ENCODE data around the gene TMC3.

TMC3 gene

GRCh38 chr15:81337241-81337640, 36.8 kb downstream of the TMC3 start:
- H2AFZ ChIP-seq: no peak overlapping the region
- no peak overlapping the region for H3K4me2 ChIP-seq (ENCODE audit: low read length)
- H3K9ac ChIP-seq: no peak overlapping the region
- H3K27ac ChIP-seq: peak overlapping the region; percentile 57
- H3K4me3 ChIP-seq (ENCODE audit: low read depth, low read length): no peak overlapping the region
- peaks cover 12% of the 10 kb centered on the region for H3K4me1 ChIP-seq
- no peaks in the 10 kb centered on the region for H3K27me3 ChIP-seq (ENCODE audit: control insufficient read depth, insufficient read depth, low read length)
- H3K9me3 ChIP-seq (ENCODE audit: control insufficient read depth, low read length): no peaks in the 10 kb centered on the region
- H3K79me2 ChIP-seq: no peaks in the 10 kb centered on the region
- H3K36me3 ChIP-seq (ENCODE audit: control insufficient read depth, insufficient read depth, low read length): no peaks in the 10 kb centered on the region
- TF ChIP-seq CTCF (IDR thresholded peaks at IDR 0.05): no peak

GRCh38 chr15:81336568-81336967, 37.4 kb downstream of the TMC3 start:
- no peaks in the 10 kb centered on the region for H3K27me3 ChIP-seq (ENCODE audit: control insufficient read depth, insufficient read depth, low read length)
- no peaks in the 10 kb centered on the region for H3K79me2 ChIP-seq
- TF ChIP-seq CTCF (IDR thresholded peaks at IDR 0.05): no peak
- no peak overlapping the region for H2AFZ ChIP-seq
- H3K27ac ChIP-seq: no peak overlapping the region
- H3K4me2 ChIP-seq (ENCODE audit: low read length): no peak overlapping the region
- H3K36me3 ChIP-seq (ENCODE audit: control insufficient read depth, insufficient read depth, low read length): no peaks in the 10 kb centered on the region
- no peaks in the 10 kb centered on the region for H3K9me3 ChIP-seq (ENCODE audit: control insufficient read depth, low read length)
- H3K9ac ChIP-seq: no peak overlapping the region
- H3K4me3 ChIP-seq (ENCODE audit: low read depth, low read length): no peak overlapping the region
- H3K4me1 ChIP-seq: peaks cover 12% of the 10 kb centered on the region

- Histone ChIP-seq H3K27ac (no peak overlapping the region), H3K79me2 (no peaks in the 10 kb centered on the region), H3K36me3 (ENCODE audit: control insufficient read depth, insufficient read depth, low read length) (no peaks in the 10 kb centered on the region), H3K9ac (no peak overlapping the region), H3K27me3 (ENCODE audit: control insufficient read depth, insufficient read depth, low read length) (no peaks in the 10 kb centered on the region), H3K4me2 (ENCODE audit: low read length) (no peak overlapping the region), H3K4me3 (ENCODE audit: low read depth, low read length) (no peak overlapping the region), H2AFZ (no peak overlapping the region), H3K9me3 (ENCODE audit: control insufficient read depth, low read length) (no peaks in the 10 kb centered on the region), H3K4me1 (peaks cover 12% of the 10 kb centered on the region)
- no peak for TF ChIP-seq CTCF (IDR thresholded peaks at IDR 0.05)
Observed at GRCh38 chr15:81335631-81336030, 38.4 kb downstream of the TMC3 start.

GRCh38 chr15:81334768-81335435, 39.1 kb downstream of the TMC3 start:
- H3K9ac ChIP-seq: no peak overlapping the region
- no peak for TF ChIP-seq CTCF (IDR thresholded peaks at IDR 0.05)
- no peaks in the 10 kb centered on the region for H3K9me3 ChIP-seq (ENCODE audit: control insufficient read depth, low read length)
- H3K79me2 ChIP-seq: no peaks in the 10 kb centered on the region
- no peak overlapping the region for H3K4me2 ChIP-seq (ENCODE audit: low read length)
- H3K4me3 ChIP-seq (ENCODE audit: low read depth, low read length): no peak overlapping the region
- no peaks in the 10 kb centered on the region for H3K36me3 ChIP-seq (ENCODE audit: control insufficient read depth, insufficient read depth, low read length)
- peaks cover 12% of the 10 kb centered on the region for H3K4me1 ChIP-seq
- no peaks in the 10 kb centered on the region for H3K27me3 ChIP-seq (ENCODE audit: control insufficient read depth, insufficient read depth, low read length)
- no peak overlapping the region for H3K27ac ChIP-seq
- no peak overlapping the region for H2AFZ ChIP-seq

- H3K9me3 ChIP-seq (ENCODE audit: control insufficient read depth, low read length): no peaks in the 10 kb centered on the region
- H3K27me3 ChIP-seq (ENCODE audit: control insufficient read depth, insufficient read depth, low read length): no peaks in the 10 kb centered on the region
- no peak overlapping the region for H3K27ac ChIP-seq
- no peak overlapping the region for H3K4me2 ChIP-seq (ENCODE audit: low read length)
- no peak for TF ChIP-seq CTCF (IDR thresholded peaks at IDR 0.05)
- H2AFZ ChIP-seq: no peak overlapping the region
- no peaks in the 10 kb centered on the region for H3K36me3 ChIP-seq (ENCODE audit: control insufficient read depth, insufficient read depth, low read length)
- no peaks in the 10 kb centered on the region for H3K79me2 ChIP-seq
- no peak overlapping the region for H3K4me3 ChIP-seq (ENCODE audit: low read depth, low read length)
- H3K9ac ChIP-seq: no peak overlapping the region
- H3K4me1 ChIP-seq: peaks cover 8% of the 10 kb centered on the region
Observed at GRCh38 chr15:81333363-81333762, 40.6 kb downstream of the TMC3 start.
